Stimulated activated naive B cell treated with anti-CD40 and anti-IgM and Interleukin-4, amounts not matched to agents 10 μg/mL and 1 μg/mL and 100 μg/mL, for 72 hours (primary cell): ENCODE measurements around the gene MDH1.
"Not testable (repeated sequence)": the region's sequence is repeated elsewhere in the genome, so short reads cannot be mapped to it uniquely, and the experiment has no call there.

ENCODE experiments used
- ATAC-seq, 2 donors: fragments of 150-1000 bp; cut with Tn5 transposase; replicated peaks; 2 replicates each; pipeline ENCODE4 v1.10.0; 2021; ENCODE audit warnings: moderate library complexity in 1 of 2
- DNase-seq: peaks from one replicate; pipeline ENCODE4 v3.0.0; 2021
- H3K27ac Mint-ChIP-seq: one replicate; pipeline ENCODE4 v1.8.0; 2022; ENCODE audit warnings: mild to moderate bottlenecking, mixed read lengths
- H3K27me3 Mint-ChIP-seq, 2 donors: one replicate each; pipeline ENCODE4 v1.8.0; 2022; ENCODE audit warnings: mixed read lengths in 2 of 2
- H3K36me3 Mint-ChIP-seq, 2 donors: one replicate each; pipeline ENCODE4 v1.8.0; 2022; ENCODE audit warnings: mixed read lengths in 2 of 2, mild to moderate bottlenecking in 1 of 2
- H3K4me1 Mint-ChIP-seq, 2 donors: one replicate each; pipeline ENCODE4 v1.8.0; 2022; ENCODE audit warnings: mixed read lengths in 2 of 2, mild to moderate bottlenecking in 1 of 2
- H3K4me3 Mint-ChIP-seq, 2 donors: one replicate each; pipeline ENCODE4 v1.8.0; 2022; ENCODE audit warnings: mild to moderate bottlenecking in 2 of 2, mixed read lengths in 2 of 2, moderate library complexity in 1 of 2
- H3K9me3 Mint-ChIP-seq, 2 donors: one replicate each; pipeline ENCODE4 v1.8.0; 2022; ENCODE audit warnings: mixed read lengths in 2 of 2, mild to moderate bottlenecking in 1 of 2

MDH1 gene

DNA sequence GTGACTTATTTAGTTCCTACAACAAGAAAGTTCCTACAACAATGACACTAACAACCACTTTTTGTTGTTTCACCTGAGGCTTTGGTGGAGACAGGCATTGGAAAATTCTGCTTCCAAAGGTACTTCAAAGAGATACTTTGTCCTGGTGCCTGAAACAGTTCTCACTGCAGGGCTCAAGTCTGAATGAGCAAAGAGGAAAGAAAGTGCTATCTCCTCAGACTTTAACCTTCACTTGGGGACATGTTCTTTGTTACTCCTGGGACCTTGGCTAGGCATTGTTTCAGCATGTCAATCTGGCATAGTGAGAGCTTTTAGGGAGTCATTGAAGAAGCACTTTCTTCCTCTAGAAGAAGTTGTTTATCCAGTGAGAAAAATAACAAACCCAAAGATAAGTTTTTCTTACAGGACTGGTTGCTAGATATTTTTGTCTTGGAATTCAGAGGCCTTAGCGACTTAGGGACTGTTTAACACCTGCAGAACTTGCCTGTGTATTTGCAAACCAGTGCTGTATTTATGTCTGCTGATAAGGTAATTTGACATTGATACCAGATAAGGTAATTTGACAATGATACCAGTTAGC lies 12.2 kb downstream of the MDH1 start:
- Mint-ChIP-seq H3K9me3 (no peaks in the 10 kb centered on the region), H3K4me1 (peaks cover 0 to 3% of the 10 kb centered on the region in 2 donors), H3K27me3 (no peaks in the 10 kb centered on the region), H3K4me3 (no peak overlapping the region), H3K27ac (no peak overlapping the region), H3K36me3 (peaks cover 33 to 44% of the 10 kb centered on the region in 2 donors)
- ATAC-seq (no peak), DNase-seq (no peak)

DNA sequence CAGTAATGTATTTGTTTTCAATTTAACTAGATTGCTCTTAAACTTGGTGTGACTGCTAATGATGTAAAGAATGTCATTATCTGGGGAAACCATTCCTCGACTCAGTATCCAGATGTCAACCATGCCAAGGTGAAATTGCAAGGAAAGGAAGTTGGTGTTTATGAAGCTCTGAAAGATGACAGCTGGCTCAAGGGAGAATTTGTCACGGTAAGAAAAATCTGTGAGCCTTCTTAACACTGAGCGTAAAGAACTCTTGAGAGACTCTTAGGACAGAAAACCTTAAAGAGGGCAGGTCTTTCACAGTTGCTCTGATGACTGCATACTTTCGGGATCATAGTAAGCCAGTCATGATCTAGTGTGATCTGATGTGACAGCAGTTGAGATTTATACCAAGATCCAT lies 15.9 kb downstream of the MDH1 start:
- Mint-ChIP-seq H3K9me3 (peaks cover 0 to 2% of the 10 kb centered on the region in 2 donors), H3K4me3 (no peak overlapping the region), H3K27ac (no peak overlapping the region), H3K4me1 (no peaks in the 10 kb centered on the region), H3K27me3 (no peaks in the 10 kb centered on the region), H3K36me3 (peaks cover 41 to 53% of the 10 kb centered on the region in 2 donors)
- DNase-seq: no peak
- no peak for ATAC-seq

DNA sequence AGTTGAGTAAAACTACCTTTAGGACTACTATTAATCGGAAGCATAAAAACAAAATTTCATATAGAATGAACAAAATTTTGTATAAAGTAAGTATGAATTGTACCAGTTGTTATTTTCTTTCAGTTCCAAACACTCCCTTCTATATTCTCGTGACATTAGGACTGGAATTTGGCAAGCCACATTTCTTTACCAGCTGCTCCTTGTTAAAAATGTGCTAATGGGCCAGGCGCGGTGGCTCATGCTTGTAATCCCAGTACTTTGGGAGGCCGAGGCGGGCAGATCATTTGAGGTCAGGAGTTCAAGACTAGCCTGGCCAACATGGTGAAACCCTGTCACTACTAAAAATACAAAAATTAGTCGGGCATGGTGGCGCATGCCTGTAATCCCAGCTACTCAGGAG lies 20.1 kb downstream of the MDH1 start:
- not testable (repeated sequence) for H3K9me3 Mint-ChIP-seq, ATAC-seq, DNase-seq, H3K27me3 Mint-ChIP-seq, H3K27ac Mint-ChIP-seq, H3K4me3 Mint-ChIP-seq, H3K4me1 Mint-ChIP-seq
- peaks cover 24 to 29% of the 10 kb centered on the region in 2 donors for H3K36me3 Mint-ChIP-seq

DNA sequence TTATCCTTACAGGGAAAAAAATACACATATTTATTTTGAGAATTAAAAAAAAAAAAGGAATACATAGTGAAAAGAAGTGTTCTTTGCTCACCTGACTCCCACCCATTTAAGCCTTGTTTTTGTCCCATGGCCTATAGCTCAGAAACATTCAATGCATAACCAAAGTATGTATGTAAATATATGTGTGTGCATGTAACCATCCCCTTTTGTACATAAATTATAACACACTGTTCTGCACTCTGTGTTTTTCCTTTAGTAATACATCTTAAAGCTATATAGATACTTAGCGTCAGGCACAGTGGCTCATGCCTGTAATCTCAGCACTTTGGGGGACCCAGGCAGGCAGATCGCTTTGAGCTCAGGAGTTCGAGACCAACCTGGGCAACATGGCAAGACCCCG lies 21.8 kb downstream of the MDH1 start:
- DNase-seq: no peak
- Mint-ChIP-seq H3K4me3 (no peak overlapping the region), H3K9me3 (peaks cover 0 to 2% of the 10 kb centered on the region in 2 donors), H3K4me1 (no peaks in the 10 kb centered on the region), H3K36me3 (peaks cover 18% of the 10 kb centered on the region in 2 donors), H3K27ac (no peak overlapping the region), H3K27me3 (peaks cover 8 to 9% of the 10 kb centered on the region in 2 donors)
- ATAC-seq: no peak

DNA sequence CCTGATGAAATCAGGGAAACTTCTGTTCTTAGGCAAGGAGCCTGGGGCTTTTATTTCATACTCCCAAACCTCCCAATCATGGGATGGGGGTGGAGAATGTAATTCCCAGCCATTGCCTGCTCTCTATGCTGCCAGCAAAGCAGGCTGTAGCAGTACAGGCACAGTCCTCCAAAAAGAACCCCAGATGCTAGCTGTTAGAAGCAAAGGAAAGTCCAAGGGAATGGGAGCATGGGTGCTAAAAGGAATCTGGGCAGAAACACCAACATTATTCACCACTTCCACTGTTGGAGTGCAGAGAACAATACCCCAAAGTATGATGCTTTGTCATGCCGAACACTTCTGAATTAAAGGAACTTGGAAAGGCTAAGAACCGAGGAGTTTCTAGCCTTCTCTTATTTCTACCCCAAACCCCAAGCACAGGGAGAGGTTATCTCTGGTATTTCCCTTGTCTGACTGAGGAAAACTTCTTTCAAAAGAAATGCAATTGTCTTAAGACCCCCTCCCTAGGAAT lies 24.7 kb downstream of the MDH1 start:
- H3K4me1 Mint-ChIP-seq: no peaks in the 10 kb centered on the region
- no peak for ATAC-seq
- no peaks in the 10 kb centered on the region for H3K9me3 Mint-ChIP-seq
- H3K36me3 Mint-ChIP-seq: peaks cover under 1 to 3% of the 10 kb centered on the region in 2 donors
- no peak overlapping the region for H3K4me3 Mint-ChIP-seq
- H3K27ac Mint-ChIP-seq: no peak overlapping the region
- no peak for DNase-seq
- H3K27me3 Mint-ChIP-seq: peaks cover 8 to 9% of the 10 kb centered on the region in 2 donors

DNA sequence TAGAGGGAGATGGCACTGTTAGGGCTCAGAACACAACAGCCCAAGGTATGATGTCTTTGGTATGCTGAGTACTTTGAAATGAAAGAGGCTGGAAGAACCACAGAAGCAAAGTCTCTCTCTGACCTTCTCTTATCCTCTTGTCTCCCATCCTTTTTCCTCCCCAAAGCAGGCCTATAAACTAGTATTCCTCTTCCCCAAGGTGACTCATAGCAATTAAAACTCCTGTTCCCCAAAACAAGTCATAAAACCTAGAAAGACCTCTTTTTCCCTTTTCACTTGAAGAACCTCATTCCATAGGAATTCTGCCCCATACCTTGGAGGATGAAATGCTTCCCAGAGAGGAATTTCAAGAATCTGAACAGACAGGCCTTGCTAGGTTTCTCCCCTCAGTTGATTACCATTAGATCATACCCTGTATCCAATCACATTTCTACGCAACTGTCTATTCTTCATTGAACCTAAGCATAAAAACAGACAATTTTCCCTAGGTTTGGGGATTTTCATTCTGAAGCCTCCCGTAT lies 25.7 kb downstream of the MDH1 start:
- no peak for DNase-seq

DNA sequence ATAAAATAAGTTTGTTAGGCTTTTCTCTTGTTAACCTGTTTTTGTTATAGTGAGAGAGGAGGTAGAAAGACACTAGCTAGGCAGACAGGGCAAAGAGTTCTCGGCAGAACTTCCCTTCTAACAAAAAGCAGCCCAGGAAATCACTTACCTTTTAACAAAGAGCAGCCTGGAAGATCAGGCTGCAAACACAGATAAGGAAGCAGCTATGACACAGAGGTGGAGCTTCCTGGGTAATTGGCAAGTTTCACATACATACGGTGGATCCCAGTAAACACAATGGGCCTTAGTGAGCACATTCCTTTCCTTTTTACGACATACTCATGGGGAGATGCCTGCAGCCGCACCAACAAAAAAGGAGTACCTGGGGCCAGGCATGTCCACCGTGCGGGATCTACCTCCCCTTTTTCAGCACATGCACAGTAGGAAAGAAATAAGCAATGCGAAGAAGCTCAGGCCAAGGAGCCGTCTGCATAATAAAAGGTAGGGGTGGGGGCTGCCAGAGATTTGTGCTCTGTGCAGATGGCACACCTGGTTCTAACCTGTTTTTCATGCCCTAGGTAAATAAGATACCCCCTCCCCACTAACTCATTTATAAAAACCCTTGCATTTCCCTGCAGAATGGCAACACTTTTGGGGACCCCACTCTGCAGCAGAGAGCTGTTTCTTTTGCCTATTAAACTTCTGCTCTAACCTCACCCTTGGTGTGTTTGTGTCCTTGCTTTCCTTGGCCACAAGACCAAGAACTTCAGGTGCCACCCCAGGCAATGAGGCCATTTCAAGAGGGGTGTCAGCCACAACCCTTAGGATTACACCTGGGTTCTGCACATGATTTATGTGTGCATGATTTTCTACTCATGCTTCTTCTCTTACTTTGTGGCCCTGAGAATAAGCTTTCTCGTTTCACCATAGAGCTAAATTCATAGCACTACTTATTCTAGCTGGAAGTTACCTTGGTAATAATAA lies 26.5 kb downstream of the MDH1 start:
- no peaks in the 10 kb centered on the region for H3K36me3 Mint-ChIP-seq
- no peaks in the 10 kb centered on the region for H3K4me1 Mint-ChIP-seq
- DNase-seq (no peak), ATAC-seq (no peak)
- no peak overlapping the region for H3K27ac Mint-ChIP-seq
- no peak overlapping the region for H3K4me3 Mint-ChIP-seq
- peaks cover 8 to 9% of the 10 kb centered on the region in 2 donors for H3K27me3 Mint-ChIP-seq
- no peaks in the 10 kb centered on the region for H3K9me3 Mint-ChIP-seq

More for the DNA sequence above, 25.7 kb downstream of the MDH1 start:
- Mint-ChIP-seq H3K9me3 (no peaks in the 10 kb centered on the region), H3K27me3 (peaks cover 8 to 9% of the 10 kb centered on the region in 2 donors), H3K27ac (no peak overlapping the region), H3K4me3 (no peak overlapping the region), H3K4me1 (no peaks in the 10 kb centered on the region), H3K36me3 (no peaks in the 10 kb centered on the region)
- ATAC-seq: no peak

DNA sequence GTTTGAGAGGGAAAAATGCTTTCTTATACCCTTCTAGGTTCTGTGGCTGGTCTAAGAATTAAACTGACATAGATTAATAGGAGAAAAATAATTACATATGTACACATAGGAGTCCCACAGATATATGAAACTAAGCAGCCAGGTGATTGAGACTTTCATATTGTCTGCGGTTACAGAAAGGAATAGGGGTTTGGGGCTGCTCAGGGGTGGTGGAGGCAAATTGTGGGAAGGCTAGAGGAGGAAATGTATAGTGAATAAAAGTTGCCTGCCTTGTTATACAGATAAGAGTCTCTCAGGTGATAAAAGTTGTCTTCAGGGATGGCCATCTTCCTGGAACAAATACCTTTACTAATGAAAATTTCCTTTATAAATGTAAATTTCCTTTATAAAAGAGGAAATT lies 28.6 kb downstream of the MDH1 start:
- no peak for ATAC-seq
- no peak for DNase-seq
- Mint-ChIP-seq H3K9me3 (no peaks in the 10 kb centered on the region), H3K4me3 (no peak overlapping the region), H3K27ac (no peak overlapping the region), H3K27me3 (peaks cover 8 to 9% of the 10 kb centered on the region in 2 donors), H3K4me1 (no peaks in the 10 kb centered on the region), H3K36me3 (no peaks in the 10 kb centered on the region)

DNA sequence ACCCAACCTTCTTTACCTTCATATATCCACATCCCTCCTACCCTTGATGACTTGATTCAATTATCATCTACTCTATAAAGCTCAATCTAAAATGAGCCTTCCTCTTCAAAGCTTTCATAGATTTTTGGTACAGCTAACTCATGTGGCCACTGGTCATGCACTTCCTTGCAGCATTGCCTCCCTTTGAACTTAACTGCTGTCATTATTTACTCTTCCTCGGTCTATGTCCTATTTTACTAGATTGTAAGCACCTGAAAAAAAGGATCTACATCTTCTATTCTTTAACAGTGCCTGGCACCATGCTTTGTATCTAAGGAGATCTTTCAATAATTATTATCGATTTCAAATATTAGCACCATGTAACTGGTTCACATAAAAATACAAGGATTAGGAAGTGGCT lies 30.6 kb downstream of the MDH1 start:
- H3K4me3 Mint-ChIP-seq: no peak overlapping the region
- ATAC-seq: no peak
- H3K27ac Mint-ChIP-seq: no peak overlapping the region

DNA sequence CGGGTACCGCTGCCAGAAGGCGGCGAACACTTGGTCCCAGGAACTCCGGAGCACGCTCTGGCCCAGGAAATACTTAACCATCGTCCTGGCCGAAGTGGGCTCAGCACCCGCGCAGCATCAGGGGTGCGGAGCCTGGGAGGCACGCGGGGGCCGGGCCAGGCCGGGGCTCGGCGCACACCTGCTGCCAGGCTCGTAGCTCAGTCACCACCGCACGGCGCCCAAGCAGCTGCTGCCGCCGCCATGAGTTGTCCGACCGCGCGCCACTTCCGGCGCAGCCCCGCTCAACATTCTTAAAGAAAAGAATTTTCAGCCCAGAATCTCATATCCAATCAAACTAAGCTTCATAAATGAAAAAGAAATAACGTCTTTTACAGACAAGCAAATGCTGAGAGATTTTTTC lies 34.0 kb downstream of the MDH1 start:
- H3K27me3 Mint-ChIP-seq: peaks cover 8 to 11% of the 10 kb centered on the region in 2 donors
- DNase-seq: no peak
- ATAC-seq: no peak

More for the DNA sequence above, 30.6 kb downstream of the MDH1 start:
- Mint-ChIP-seq H3K36me3 (no peaks in the 10 kb centered on the region), H3K27me3 (peaks cover 9 to 12% of the 10 kb centered on the region in 2 donors), H3K4me1 (peaks cover 6 to 11% of the 10 kb centered on the region in 2 donors), H3K9me3 (no peaks in the 10 kb centered on the region)
- no peak for DNase-seq

DNA sequence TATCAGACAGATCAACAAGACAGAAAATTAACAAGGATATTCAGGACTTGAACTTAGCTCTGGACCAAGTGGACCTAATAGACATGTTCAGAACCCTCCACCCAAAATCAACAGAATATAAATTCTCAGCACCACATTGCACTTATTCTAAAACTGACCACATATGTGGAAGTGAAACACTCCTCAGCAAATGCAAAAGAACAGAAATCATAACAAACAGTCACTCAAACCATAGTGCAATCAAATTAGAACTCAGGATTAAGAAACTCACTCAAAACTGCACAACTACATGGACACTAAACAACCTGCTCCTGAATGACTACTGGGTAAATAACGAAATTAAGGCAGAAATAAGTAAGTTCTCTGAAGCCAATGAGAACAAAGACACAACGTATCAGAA lies 35.0 kb downstream of the MDH1 start:
- H3K27ac Mint-ChIP-seq, H3K36me3 Mint-ChIP-seq, H3K4me3 Mint-ChIP-seq, H3K9me3 Mint-ChIP-seq, ATAC-seq, DNase-seq: not testable (repeated sequence)
- Mint-ChIP-seq H3K4me1 (peaks cover 6 to 11% of the 10 kb centered on the region in 2 donors), H3K27me3 (peaks cover 8 to 11% of the 10 kb centered on the region in 2 donors)

More for the DNA sequence above, 34.0 kb downstream of the MDH1 start:
- H3K9me3 Mint-ChIP-seq: peaks cover 0 to 3% of the 10 kb centered on the region in 2 donors
- H3K27ac Mint-ChIP-seq: no peak overlapping the region
- no peak overlapping the region for H3K4me3 Mint-ChIP-seq
- H3K4me1 Mint-ChIP-seq: peaks cover 6 to 11% of the 10 kb centered on the region in 2 donors
- no peaks in the 10 kb centered on the region for H3K36me3 Mint-ChIP-seq

DNA sequence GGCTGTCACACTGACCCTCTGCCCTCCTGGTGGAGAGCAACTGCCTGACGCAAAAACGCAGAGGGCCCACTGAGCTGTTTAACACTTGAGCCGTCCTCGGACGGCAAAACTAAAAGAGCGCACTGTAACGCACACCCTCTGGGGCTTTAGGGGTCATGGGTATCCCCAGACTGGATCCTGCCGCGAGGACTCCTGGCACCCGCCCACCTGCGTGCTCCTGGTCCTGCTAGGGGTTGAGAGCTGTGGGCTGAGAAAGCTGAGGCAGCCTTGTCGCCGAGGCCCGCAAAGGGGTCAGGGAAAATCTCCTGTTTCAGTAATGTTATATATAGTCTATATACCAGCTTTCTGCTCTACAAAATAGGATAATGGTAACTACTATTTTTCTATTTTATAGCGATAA lies 39.1 kb downstream of the MDH1 start:
- H3K36me3 Mint-ChIP-seq: peaks cover 4 to 6% of the 10 kb centered on the region in 2 donors
- no peak overlapping the region for H3K27ac Mint-ChIP-seq
- ATAC-seq (no peak), DNase-seq (no peak)
- peaks cover 8 to 11% of the 10 kb centered on the region in 2 donors for H3K27me3 Mint-ChIP-seq
- no peak overlapping the region for H3K4me3 Mint-ChIP-seq
- peaks cover 12 to 19% of the 10 kb centered on the region in 2 donors for H3K9me3 Mint-ChIP-seq
- peaks cover 6 to 11% of the 10 kb centered on the region in 2 donors for H3K4me1 Mint-ChIP-seq

DNA sequence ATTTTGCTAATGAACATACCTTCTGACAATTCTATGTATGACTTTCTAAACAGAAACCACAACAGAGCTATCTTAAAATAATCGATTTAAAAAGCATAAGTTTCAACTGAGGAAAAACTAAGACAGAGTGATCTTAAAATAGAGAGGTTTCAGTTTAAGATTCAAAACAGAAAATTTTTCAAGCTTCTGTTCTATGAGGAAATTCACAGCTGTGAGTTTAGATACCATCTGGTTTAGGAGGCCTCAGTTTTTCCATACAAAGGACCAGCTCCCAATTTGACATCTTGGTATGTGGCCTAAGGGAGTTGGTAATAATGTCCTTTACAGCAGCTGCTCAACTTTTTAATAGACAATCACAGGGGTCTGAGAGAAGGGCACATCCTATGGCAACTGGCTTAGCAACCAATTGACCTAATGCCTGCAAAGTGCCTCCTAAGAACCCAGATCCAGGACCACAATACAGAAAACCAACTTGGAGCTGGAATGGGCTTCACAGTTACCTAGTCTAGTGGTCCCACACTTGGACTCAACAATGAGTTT lies 39.7 kb downstream of the MDH1 start:
- no peak for ATAC-seq
- Mint-ChIP-seq H3K9me3 (peaks cover 13 to 23% of the 10 kb centered on the region in 2 donors), H3K36me3 (peaks cover 4 to 6% of the 10 kb centered on the region in 2 donors), H3K4me3 (no peak overlapping the region), H3K27me3 (peaks cover 8 to 11% of the 10 kb centered on the region in 2 donors), H3K27ac (no peak overlapping the region), H3K4me1 (peaks cover 4 to 6% of the 10 kb centered on the region in 2 donors)
- DNase-seq: no peak

DNA sequence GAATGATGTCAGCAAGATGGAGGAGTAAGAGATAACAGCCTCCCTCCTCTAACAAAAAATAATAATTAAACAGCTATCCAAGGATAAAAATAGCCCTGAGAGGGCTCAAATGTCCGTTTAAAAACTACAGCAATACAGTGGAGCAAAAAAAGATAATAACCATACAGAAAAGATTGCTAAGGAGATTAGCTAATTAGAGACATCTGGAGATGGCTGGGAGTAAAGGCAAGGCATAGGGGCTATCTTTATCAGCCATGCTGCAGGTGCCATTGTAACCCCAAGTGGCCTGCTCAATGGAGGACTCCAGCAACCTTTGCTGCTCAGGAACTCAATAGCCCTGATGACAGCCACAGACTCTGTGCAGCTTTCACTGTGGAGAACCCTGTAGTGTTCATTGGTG lies 42.7 kb downstream of the MDH1 start:
- no peak for DNase-seq
- ATAC-seq: no peak
- no peaks in the 10 kb centered on the region for H3K4me1 Mint-ChIP-seq
- H3K27me3 Mint-ChIP-seq: no peaks in the 10 kb centered on the region
- peaks cover 20 to 39% of the 10 kb centered on the region in 2 donors for H3K9me3 Mint-ChIP-seq
- H3K27ac Mint-ChIP-seq: no peak overlapping the region
- H3K36me3 Mint-ChIP-seq: peaks cover 4 to 6% of the 10 kb centered on the region in 2 donors
- H3K4me3 Mint-ChIP-seq: no peak overlapping the region
